Left colon (tissue), 2 donors: ENCODE data around the gene SLC25A26. TPM values are rescaled to one million over a fixed set of nuclear protein-coding genes. Genes with fewer than 3 reads are reported as not detected.

Experiments used
- total RNA-seq, 2 donors: library from RNA; stranded (reverse); fragmentation: NEBNext Ultra II Directional; extraction: Animal tissue kit (Norgen Biotek cat#: 25700); gene quantifications; one replicate each; pipeline ENCODE4 v1.2.1, GENCODE V29; 2021
- donor health status: DM: no; HTN: no; CAD: no.
- donor health status: DM: yes; HTN: yes; CAD: no.

The SLC25A26 gene
- total RNA-seq, 2 donors from 2014 or later, result 17.2 to 18.9 TPM

Other genes starting within 250 kb of the SLC25A26 start
- gene MAGI1, start 182.1 kb upstream of the SLC25A26 start, total RNA-seq, result 10 to 100 TPM; 45.9 to 49.2 TPM